ENCODE measurements around the gene MAGI1. TPM values are rescaled to one million over a fixed set of nuclear protein-coding genes. Genes with fewer than 3 reads are reported as not detected.

MAGI1 gene
- total RNA-seq, 1 donor from 2014 or later, result 47.1 TPM

DNA sequence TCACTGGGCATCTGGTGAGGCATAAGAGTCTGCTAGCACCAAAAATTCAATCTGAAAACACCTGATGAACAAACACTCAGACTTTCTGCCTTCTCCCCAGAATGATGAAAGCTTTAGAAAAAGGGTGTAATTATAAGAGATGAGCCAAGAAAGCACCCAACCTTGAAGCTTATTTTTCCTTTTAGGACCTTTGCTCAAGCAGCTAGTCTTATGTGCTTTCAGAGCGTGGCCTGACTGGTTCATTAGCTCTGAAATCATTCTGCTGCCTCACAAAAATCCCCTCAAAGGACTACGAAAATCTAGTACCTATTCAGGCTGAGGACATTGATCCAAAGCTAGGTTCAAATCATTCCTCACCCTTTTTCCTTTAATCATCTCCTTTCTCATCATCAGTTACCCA is 662.3 kb downstream of the MAGI1 start:
- H3K36me3 ChIP-seq, result peaks cover 0 to 6% of the 10 kb centered on the region in 2 donors
- H3K27ac ChIP-seq, result no peak overlapping the region
- H3K4me1 ChIP-seq, result no peaks in the 10 kb centered on the region
- DNase-seq (ENCODE audit: extremely low spot score in 2 of 2), result no peak
- intact Hi-C loops (cut with DNase I), result no loop called here
- no peak overlapping the region for H3K4me3 ChIP-seq
- TF ChIP-seq POLR2A (IDR thresholded peaks at IDR 0.05) (no peak), POLR2AphosphoS5 (IDR thresholded peaks at IDR 0.05; ENCODE audit: insufficient read depth in 1 of 2, low read depth in 1 of 2) (no peak)
- TF ChIP-seq, protein P1, sequence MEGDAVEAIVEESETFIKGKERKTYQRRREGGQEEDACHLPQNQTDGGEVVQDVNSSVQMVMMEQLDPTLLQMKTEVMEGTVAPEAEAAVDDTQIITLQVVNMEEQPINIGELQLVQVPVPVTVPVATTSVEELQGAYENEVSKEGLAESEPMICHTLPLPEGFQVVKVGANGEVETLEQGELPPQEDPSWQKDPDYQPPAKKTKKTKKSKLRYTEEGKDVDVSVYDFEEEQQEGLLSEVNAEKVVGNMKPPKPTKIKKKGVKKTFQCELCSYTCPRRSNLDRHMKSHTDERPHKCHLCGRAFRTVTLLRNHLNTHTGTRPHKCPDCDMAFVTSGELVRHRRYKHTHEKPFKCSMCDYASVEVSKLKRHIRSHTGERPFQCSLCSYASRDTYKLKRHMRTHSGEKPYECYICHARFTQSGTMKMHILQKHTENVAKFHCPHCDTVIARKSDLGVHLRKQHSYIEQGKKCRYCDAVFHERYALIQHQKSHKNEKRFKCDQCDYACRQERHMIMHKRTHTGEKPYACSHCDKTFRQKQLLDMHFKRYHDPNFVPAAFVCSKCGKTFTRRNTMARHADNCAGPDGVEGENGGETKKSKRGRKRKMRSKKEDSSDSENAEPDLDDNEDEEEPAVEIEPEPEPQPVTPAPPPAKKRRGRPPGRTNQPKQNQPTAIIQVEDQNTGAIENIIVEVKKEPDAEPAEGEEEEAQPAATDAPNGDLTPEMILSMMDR (IDR thresholded peaks at IDR 0.05), result no peak
- H3K27me3 ChIP-seq, result no peaks in the 10 kb centered on the region
- no peaks in the 10 kb centered on the region for H3K9me3 ChIP-seq

DNA sequence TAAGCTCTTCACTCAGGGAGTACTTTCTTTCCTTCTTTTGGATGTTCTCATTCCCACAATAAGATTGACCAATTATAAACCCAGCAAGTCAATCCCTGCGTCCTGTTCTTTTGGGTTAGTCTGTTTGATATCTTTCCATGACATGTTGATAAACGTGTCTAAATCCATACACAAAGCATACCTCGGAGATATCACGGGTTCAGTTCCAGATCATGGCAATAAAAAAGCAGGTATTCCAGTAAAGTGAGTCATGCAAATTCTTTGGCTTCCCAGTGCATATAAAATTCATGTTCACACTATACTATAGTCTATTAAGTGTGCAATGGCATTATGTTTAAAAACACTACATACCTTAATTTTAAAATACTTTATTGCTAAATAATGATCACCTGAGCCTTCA is 667.7 kb downstream of the MAGI1 start:
- Histone ChIP-seq H3K27ac (no peak overlapping the region), H3K4me1 (no peaks in the 10 kb centered on the region), H3K36me3 (no peaks in the 10 kb centered on the region), H3K27me3 (no peaks in the 10 kb centered on the region), H3K9me3 (no peaks in the 10 kb centered on the region), H3K4me3 (no peak overlapping the region)
- intact Hi-C loops (cut with DNase I), result no loop called here
- DNase-seq (ENCODE audit: extremely low spot score in 2 of 2), result no peak
- TF ChIP-seq, protein P1 (IDR thresholded peaks at IDR 0.05), result no peak
- TF ChIP-seq POLR2A (IDR thresholded peaks at IDR 0.05) (no peak), POLR2AphosphoS5 (IDR thresholded peaks at IDR 0.05; ENCODE audit: insufficient read depth in 1 of 2, low read depth in 1 of 2) (no peak)

DNA sequence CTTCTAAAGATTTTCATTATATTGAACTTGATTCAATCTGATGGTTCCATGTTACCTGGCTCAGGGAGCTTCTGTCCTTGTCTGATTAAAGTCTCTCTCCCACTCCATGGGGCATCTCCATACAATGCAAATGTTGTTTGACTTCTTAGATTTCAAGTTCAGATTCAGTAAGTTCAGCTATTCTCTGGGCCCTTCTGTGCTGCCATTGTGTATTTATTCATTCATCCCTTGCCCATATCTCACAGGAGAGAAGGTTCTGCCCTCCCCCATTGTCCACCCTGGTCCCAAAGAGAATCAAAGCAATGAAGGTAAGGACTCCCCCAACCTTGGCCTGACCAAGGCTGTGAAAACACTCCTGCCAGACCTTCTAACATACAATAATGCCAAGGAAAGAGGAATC is 669.9 kb downstream of the MAGI1 start:
- TF ChIP-seq, protein P1 (IDR thresholded peaks at IDR 0.05), result no peak
- no peak for TF ChIP-seq POLR2A (IDR thresholded peaks at IDR 0.05)
- no peak for DNase-seq (ENCODE audit: extremely low spot score in 2 of 2)
- Histone ChIP-seq H3K36me3 (no peaks in the 10 kb centered on the region), H3K27me3 (no peaks in the 10 kb centered on the region), H3K4me3 (no peak overlapping the region), H3K27ac (no peak overlapping the region), H3K9me3 (no peaks in the 10 kb centered on the region), H3K4me1 (no peaks in the 10 kb centered on the region)
- intact Hi-C loops (cut with DNase I), result no loop called here

DNA sequence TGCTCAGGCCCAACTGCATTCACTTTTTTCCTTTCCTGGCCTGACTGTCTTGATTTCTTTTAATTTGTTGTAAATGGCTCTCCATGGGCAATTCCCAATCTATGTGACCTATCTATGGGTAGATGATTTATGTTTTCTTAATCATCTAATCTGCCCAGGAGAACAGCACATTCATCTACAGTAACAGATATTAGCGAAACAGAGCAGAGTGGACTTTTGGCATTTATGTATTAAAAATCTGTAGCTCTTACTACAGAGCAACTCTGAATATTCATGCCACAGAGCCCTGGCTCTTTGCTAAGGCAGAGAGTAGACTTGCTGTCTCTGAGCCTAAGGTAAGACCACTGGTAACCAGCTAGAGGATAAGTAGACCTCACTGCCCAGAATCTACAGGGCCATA is 676.0 kb downstream of the MAGI1 start:
- Histone ChIP-seq H3K4me3 (no peak overlapping the region), H3K4me1 (no peaks in the 10 kb centered on the region), H3K27me3 (no peaks in the 10 kb centered on the region), H3K36me3 (peaks cover 3 to 11% of the 10 kb centered on the region in 2 donors), H3K9me3 (no peaks in the 10 kb centered on the region), H3K27ac (no peak overlapping the region)
- intact Hi-C loops (cut with DNase I), result no loop called here
- DNase-seq (ENCODE audit: extremely low spot score in 2 of 2), result no peak
- TF ChIP-seq POLR2A (IDR thresholded peaks at IDR 0.05) (no peak), POLR2AphosphoS5 (IDR thresholded peaks at IDR 0.05; ENCODE audit: insufficient read depth in 1 of 2, low read depth in 1 of 2) (no peak)
- TF ChIP-seq, protein P1 (IDR thresholded peaks at IDR 0.05), result no peak

DNA sequence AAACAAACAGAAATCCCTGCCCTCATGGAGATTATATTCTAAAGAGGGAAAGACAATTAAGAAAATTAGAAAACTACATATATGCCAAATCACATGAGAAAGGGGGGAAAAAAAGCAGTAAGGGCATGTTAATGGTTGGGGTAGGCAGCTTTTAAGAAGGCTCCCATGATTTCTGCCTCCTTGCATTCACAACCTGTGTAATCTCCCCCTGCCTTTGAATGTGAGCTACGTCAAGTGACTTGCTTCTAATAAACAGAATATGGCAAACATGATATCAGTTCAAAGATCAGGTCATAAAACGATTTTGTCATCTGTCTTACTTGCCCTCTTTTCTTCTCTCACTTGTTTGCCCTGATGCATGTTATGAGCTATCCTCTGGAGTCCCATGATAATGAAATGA is 677.3 kb downstream of the MAGI1 start:
- no peak overlapping the region for H3K27ac ChIP-seq
- no peaks in the 10 kb centered on the region for H3K4me1 ChIP-seq
- H3K36me3 ChIP-seq, result peaks cover 3 to 11% of the 10 kb centered on the region in 2 donors
- H3K4me3 ChIP-seq, result no peak overlapping the region
- intact Hi-C loops (cut with DNase I), result no loop called here
- no peak for DNase-seq (ENCODE audit: extremely low spot score in 2 of 2)
- H3K27me3 ChIP-seq, result no peaks in the 10 kb centered on the region
- no peak for TF ChIP-seq POLR2A (IDR thresholded peaks at IDR 0.05)
- TF ChIP-seq POLR2AphosphoS5 (IDR thresholded peaks at IDR 0.05; ENCODE audit: insufficient read depth in 1 of 2, low read depth in 1 of 2), result no peak
- TF ChIP-seq, protein P1 (IDR thresholded peaks at IDR 0.05), result no peak
- no peaks in the 10 kb centered on the region for H3K9me3 ChIP-seq

Measured in vagina (tissue), 2 donors.